HG03196 (cell line): ENCODE results near the gene KNCN.
A peak's percentile ranks its signal among the peaks of the same experiment; 100 is the strongest.

ENCODE experiments used
- ATAC-seq: cut with Tn5 transposase; IDR thresholded peaks from one replicate; pipeline ENCODE4 v1.9.1; 2021; ENCODE audit not compliant: unreplicated experiment

The KNCN gene

DNA sequence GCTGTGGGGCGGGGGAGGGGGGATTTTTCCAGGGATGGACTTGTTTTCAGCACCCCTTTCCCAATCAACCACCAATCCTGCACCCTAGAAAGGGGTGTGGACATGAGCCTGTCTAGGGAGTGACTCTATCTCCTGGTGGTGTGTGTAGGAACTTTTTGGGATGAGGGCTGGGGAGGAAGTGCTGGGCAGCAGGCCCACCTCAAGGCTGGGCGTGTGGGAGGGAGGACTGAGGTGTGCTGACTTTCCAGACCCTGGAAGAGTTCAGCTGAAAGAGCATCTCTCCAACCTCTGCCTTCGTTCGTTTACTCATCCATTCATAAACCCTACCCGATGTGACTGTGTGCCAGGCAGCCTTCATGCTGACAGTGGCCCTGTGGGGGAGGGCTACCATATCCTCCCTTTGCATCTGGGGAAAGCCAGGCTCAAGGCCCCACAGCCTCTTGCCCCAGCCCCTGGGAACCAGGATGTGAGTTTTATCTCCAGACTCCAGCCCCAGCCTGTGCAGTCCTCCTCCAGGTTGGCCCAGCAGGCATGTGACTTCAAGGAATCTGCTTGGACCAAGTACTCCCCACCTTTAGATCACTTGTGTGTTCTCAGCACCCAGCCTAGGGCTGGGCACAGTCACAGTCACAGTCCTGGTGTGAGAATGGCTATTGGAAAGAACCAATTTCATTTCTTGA lies 6.7 kb downstream of the KNCN start:
- ATAC-seq: no peak

DNA sequence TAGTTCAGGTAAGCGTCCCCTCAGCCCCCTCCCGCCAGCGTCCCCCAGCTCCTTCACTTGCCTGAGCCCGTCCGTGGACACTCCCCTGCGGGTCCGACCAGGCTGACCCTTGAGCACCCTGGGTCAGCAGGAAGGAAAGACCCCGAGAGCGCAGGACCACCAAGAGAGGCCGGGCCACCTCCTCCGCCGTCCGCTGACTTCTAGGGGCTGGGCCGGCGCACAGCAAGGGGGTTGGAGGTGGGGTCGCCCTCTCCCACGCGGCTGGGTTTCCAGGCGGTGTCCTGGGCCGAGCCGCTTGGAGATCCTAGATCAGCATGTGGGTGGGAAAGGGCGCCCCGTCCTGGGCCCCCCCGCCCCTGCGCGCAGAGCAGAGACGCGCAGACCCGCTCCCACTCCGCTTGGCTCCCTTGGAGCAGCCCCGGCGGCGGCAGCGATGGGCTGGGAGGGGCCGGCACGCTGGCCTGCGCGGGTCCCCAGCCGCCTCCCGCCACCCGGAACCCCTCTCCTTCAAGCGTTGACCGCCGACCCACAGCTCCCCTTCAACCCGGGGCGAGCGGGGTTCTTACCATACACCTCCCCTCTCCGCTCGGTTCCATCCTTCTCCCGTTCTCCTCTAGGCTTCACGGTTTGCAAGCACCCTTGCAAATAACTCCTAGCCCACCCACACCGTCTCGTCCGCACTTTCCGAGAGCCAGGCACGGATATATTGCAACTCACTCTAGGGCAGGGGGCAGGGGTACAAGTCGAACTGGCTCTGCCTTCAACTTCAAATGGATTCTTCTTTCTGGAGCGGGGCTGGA lies 7.5 kb downstream of the KNCN start:
- ATAC-seq: no peak

DNA sequence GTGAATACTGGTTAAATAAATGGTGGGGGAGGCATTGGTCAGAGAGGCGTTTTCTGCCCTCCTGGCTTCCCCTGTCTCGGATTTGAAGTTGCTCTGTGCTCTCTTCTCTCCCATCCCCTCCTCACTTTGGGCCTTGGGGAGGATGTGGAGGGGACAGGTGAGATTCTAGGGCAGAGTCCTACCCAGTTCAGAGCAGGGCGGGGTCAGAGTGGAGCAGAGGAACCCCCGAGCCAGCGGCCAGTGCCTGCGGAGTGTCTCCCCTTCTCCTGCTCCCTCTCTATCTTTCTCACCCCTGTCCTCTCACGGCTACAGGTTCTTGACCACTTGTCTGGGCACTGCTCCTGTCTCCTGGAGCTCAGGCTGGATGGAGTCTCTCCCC lies 8.1 kb downstream of the KNCN start:
- ATAC-seq: no peak

DNA sequence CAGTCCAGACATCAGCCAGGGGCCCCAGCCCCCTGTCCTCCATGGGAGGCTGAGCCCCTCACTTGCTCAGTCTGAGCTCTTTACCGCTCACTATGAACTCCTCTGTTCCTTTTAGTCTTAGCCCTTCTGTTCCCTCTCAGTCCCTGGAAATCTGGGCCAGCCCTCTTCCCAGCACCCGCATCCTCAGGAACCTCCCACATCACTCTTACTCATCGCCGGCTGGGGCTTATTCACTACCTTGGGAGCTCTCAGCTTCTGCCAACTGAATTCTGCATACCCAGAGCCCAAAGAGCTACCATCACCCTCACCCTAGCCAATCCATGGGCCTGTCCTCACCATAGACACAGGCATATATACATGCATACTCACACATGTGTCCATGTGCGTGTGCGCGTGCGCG lies 11.5 kb downstream of the KNCN start:
- ATAC-seq: no peak

DNA sequence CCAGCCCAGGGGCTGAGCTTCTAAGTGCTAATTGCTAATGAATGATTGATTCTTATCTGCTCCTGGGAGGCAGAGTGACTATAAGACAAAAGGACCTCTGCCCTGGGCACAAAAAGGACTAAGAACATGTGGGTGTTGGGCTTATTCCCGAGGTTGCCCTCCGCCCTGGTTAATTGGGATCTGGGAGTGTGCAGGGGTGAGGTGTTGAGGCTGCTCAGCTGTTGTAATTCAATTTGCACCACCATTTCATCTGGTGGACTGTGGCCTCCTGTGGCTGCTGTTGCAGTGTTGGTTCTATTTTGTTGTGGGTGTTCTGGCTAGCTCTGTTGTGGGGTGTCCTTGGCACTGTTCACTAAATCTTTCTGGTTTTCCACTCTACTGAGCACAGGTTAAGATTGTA lies 13.3 kb downstream of the KNCN start:
- ATAC-seq: no peak

DNA sequence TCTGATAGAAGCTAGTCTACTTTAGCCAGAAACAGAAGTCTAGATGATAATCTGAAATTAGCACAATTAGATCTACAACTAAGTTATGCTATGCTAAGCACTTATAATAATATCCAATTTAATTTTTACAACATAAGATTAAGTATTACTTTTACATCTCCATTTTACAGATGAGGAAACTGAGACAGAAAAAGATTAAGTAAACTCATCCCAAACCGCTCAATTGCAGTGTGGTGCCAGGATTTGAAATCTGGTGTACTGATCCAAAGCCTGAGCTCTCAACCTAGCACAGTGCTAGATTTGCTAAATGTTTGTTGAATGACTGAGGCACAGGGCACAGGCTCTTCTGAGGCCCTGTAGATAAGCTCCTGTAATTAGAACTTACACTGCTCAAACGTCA lies 13.8 kb downstream of the KNCN start:
- no peak for ATAC-seq

DNA sequence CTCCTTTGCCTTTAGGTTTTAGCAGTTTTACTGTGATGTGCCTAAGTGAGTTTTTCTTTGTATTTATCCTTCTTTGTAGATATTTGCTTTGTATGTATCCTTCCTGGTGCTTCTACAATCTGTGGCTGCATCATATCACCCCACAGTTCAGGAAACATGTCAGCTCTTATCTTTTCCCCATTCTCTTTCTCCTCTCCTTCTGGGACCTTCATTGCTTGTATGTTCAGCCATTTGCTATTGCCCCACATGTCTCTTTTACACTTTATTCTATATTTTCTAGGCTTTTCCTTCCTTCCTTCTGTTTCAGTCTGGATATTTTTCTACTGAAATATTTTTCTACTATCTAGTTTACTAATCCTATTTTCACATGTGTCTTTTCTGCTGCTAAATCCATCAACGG lies 14.9 kb downstream of the KNCN start:
- ATAC-seq: no peak

DNA sequence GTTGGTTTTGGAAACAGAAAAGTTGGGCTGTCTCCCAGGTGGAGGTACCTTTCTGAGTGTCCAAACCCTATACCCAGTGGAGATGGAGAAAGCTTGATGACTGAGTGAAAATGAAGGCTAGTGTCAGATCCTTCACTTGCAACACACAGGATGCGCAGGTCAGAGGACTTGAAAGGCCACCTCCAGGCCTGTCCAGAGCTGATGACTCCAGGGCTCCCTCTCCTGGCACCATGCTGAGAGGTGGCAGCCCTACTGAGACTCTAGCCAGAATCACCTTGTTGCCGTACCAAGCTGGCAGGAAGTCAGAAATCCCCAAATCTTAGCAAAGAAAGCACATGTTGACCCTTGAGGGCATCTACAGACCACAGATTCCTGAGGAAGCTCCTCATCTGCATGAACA lies 16.4 kb downstream of the KNCN start:
- no peak for ATAC-seq

DNA sequence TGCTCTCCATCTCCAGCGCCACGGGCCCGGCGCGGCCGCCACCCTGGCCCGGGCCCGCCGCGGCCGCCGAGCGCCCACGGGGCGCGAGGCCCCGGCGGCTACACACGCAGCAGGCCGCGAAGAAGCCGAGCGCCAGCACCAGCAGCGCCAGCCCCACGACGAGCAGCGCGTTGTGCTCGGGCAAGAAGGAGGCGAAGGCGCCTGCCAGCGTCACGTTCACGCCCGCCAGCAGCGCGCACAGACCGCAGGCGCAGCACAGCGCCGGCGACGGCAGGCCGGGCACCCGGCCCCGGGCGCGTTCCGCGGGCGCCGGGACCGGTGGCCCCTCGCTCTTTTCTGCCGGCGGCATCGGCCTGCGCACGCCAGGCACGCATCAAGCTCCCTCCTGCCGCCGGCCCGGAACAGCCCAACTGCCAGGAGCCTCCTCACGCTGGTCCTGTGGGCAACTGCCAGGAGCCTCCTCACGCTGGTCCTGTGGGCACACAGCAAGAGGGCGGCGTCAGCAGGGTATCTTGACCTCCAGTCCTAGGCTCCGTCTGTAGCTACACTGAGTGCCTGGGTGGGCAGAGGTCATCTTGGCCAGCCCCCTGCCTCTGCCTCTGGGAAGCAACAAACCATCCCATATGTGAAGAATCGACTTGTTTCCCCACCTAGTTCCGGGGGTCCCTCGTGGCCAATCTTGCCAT lies 18.1 kb downstream of the KNCN start:
- ATAC-seq: no peak

DNA sequence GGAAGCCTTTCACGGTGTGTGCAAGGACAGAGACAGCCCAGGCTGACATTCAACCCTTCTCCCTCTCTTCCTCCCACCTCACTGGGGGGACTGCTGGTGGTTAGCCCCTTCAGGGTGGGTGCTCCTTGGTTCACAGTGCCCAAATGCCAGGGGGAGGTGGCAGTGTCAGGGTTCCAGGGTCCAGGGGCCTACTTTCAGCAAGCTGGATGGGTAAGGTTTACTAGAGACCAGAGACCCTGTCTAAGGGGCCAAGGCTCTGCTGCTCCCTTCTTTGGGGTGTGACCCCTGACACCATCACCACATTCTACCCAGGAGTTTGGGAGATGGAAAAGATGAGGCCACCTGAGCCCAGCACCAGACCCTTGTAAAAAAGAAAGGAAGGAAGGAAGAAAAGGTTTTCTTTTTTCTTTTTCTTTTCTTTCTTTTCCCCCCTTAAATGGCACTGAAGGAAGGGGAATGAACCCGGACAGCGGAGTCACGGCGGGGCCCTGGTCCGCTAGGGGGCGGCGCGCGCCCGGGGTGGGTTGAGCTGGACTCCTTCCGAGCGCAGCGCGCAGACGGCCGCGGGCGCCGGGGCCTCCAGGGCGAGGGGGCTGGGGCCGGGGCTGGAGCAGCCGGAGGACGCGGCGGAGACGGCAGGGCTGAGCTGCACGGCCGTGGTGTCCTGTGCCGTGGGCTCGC lies 18.8 kb downstream of the KNCN start:
- no peak for ATAC-seq

DNA sequence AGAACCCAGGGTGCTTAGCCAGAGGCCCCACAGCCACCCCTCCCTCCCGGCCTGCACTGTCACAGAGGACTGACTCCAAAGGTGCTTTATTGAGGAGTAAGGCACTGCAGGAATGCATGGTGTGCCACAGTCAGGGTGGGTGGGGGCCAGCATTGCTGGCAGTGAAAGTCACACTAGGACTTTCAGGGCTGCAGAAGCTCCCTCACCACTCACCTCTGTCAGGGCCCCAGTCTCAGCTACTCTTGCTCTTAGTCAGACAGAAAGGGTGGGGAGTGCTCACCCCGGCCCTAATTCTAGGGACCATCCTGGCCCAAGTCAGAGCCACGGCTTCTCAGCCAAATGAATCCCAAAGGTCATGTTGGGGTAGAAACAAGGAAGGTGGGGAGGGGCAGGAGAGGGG lies 19.4 kb downstream of the KNCN start:
- ATAC-seq: no peak

DNA sequence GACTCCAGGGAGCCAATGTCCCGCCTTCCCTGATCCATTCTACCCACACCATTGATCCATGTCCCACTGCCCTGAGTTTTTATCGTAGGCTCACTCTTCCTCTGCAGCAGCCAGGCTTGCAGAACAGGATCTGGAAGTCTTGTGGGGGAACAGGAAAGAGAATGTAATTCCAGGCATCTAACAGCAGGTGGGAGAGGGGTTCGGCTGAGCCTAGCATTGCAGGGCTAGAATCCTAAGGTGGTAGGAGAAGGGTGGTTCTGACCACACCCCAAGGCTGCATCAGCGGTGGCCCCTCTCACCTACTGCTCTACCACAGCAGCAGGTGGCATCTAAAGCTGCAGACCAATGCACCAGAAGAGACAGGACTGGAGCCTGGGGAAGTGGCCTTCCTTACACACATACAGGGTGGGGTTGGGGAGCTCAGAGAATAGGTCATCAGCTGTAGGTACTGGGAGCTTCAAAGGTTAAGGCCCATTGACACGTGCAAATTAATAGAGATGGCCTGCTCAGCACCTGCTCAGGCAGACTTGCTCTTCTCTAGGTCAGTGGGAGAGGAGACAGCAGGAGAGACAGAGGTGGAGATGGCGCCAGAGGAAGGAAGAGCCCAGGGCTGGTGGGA lies 20.5 kb downstream of the KNCN start:
- no peak for ATAC-seq

DNA sequence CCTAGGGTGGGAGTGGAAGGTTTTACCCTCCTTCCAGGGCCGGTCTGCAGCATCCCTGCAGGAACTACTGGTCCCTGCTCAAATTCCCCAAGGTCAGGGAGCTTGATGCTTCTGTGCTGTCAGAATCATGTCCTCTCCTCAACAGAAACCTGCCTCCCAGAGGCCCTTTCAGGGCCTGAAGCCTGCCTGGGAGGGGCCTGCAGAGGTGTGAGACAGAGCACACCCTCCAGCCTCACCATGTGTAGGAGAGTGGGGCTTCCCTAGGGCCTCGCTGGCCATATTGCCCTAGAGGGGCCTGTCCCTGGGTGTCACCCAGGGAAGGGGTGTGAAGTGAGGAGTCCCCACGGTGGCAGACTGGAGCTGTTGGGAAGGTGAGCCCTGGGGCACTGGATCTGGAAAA lies 21.1 kb downstream of the KNCN start:
- ATAC-seq: no peak

DNA sequence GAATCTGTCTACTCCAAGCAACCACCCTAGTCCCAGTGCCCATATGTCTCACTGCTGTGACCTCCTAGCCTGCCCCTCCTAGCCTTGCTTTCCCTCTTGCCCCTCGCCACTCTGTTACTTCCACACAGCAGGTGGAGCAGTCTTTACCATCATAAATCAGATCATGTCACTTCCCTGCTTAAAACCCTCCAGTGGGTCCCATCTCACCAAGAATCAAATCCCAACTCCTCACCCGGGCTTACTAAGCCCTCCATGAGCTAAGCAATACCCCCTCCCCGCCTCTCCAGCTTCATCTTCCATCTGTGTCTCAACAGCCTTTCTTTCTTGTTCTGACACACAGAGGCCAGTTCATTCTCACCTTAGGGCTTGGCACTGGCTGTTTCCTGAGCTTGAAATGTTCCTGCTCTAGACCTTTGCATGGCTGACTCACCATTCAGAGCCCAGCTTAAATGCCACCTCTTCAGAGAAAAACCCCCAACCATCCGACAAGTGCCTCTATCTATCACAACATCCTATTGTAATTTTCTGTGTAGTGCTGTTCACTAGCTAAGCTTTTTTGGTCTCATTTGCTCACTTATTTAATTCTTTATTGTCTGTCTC lies 22.3 kb downstream of the KNCN start:
- no peak for ATAC-seq

DNA sequence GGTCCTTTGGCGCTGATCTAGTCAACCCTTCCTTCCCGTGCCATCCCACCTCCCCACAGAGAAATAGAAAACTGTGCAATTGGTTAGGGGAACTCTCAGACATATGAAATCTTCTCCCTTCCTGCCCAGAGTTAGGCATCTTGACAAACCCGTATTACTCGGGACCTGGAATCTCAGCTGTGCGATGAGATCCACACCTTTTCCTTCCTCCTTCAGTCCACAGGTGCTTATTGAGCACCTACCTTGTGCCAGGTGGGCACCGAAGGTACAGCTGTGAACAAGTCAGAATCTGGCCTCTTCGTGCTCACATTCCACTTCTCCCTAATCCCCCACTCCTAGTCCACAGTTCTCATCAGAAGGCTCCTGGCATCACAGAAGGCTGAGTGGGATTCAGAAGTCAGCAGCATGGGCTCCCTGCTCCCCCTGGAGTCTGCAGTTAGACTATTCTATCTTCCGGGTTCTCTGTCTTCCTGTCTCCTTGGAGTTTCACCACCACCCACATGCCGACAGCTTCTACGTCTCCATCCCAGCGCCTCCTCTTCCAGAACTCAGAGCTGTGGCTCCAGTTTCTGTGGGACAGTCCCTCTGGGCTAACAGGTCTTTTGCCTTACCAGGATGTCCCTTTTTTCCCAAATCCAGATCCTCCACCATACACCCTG lies 23.0 kb downstream of the KNCN start:
- ATAC-seq: no peak

DNA sequence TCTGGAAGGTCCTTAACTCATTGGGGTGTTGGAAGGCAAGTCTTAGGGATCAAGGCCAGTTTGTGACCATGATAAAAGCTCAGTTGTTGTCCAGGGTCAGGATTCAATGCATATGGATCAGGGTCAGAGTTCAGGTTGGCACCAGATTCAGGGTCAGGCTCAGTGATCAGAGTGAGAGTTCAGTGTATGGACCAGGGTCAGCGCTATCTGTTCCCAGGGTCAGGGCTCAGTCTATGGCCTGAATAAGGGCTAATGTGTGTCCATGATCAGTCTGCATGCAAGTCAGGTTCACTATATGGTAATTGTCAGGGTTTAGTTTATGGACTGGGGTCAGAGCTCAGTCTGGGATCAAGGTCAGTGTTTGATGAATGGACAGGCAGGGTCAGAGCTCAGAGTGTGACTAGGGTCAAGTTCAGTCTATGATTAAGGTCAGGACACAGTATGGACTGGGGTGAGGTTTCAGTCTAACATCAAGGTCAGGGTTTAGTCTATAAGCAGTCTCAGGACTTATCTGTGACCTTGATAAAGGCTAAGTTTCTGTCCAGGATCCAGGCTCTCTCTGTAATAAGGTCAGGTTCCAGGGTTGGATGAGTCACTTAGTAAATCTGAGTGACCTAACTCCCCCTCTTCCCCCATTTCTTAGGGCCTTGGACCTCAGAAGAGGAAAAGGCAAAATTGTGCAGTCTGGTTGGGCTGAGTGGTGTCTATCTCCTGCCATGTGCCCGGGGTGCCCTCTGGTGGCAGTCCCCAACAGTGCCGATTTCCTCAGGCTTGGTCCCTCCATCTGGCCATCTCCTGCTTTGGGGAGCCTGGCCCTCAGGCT lies 23.8 kb downstream of the KNCN start:
- ATAC-seq: peak; percentile 64

DNA sequence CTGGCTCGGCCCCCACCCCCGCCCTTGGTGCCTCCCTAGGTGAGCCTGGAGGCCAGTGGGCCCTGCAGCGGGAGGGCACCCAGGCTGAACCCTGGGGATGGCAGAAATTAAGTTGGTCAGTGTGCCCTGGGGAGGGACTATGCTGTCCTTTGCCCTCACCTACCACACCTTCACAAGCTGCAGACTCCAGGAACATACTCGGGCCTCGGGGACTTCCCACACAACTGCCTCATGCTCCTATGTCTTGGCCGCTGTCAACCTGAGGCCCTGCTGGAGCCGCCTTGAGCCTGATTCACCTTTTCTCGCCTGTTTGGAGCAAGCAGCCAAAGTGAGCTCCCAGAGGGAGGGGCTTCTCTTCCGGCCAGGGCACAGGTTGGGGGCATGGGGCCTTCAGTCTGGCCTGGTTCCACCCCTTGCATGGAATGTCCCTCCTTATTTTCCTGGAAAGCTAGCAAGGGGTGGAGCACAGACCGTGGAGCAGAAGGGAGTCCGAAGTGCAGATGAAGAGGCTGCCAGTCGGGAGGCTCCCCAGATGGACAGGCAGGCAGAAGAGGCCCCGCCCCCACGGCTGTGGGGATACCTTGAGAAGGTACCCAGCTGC lies 24.7 kb downstream of the KNCN start:
- no peak for ATAC-seq

DNA sequence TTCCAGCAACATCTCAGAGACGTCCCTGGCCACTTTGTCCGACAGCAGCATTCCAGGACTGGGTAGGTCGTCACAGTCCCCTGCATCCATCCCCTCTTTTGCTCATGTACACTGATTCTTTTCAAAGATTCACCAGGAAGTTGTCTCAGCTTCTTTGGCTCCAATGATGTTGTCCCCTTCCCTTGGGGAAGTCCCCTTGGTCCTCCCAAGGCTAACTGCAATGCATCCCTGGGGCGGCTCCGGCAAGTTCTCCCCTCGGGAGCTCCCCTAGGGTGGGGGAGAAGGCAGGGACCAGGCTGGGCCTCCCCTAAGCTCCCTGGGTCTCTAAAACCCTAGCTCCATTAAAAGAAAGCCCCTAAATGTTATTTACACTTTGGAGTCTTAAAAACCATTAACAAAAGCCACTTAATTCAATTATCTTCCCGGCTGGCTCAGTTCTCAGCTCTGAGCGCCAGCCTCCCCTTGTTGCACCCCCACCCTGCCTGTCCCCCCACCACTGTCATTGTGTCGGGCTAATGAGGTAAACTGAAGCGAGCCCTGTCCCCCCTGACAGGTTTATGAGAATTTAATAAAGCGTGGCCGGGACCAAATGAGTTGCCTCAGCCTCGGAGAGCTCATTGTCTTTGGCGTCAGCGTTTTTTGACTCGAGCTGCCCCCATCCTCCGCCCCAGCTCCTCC lies 25.3 kb downstream of the KNCN start:
- ATAC-seq: no peak
